GM18870 (cell line): ENCODE data around the gene CCNO.

ENCODE experiments used
- ATAC-seq: cut with Tn5 transposase; IDR thresholded peaks from one replicate; pipeline ENCODE4 v1.9.1; 2021; ENCODE audit warnings: moderate library complexity; ENCODE audit not compliant: unreplicated experiment

The CCNO gene

GRCh38 chr5:55222985-55223811 lies 10.2 kb downstream of the CCNO start:
- ATAC-seq = no peak

GRCh38 chr5:55222092-55222984 lies 11.1 kb downstream of the CCNO start:
- ATAC-seq = no peak

- ATAC-seq = no peak
These were observed 12.8 kb downstream of the CCNO start for GRCh38 chr5:55220433-55221185.

- ATAC-seq = no peak
These were observed 13.6 kb downstream of the CCNO start for GRCh38 chr5:55219770-55220169.

- ATAC-seq = no peak
These were observed 14.4 kb downstream of the CCNO start for GRCh38 chr5:55218967-55219366.

GRCh38 chr5:55211184-55211874 lies 22.1 kb downstream of the CCNO start:
- no peak for ATAC-seq

- no peak for ATAC-seq
These were observed 28.4 kb downstream of the CCNO start for GRCh38 chr5:55205001-55205400.

GRCh38 chr5:55191165-55191564 lies 42.2 kb downstream of the CCNO start:
- no peak for ATAC-seq

GRCh38 chr5:55188656-55189540 lies 44.5 kb downstream of the CCNO start:
- no peak for ATAC-seq

- no peak for ATAC-seq
These were observed 46.0 kb downstream of the CCNO start for GRCh38 chr5:55187370-55187769.
